Right cardiac atrium (tissue), 5 donors: ENCODE data around the gene LARP4B. TPM values are rescaled to one million over a fixed set of nuclear protein-coding genes. Genes with fewer than 3 reads are reported as not detected.
"Not testable (repeated sequence)": the region's sequence is repeated elsewhere in the genome, so short reads cannot be mapped to it uniquely, and the experiment has no call there.

Source experiments
- ATAC-seq, 2 donors: fragments of 200-7000 bp; cut with Tn5 transposase; one replicate each; pipeline versions ENCODE4 v1.8.0 to v1.9.1; 2020; ENCODE audit warnings: moderate library complexity in 2 of 2, mild to moderate bottlenecking in 1 of 2
- DNase-seq, 3 donors: peaks; one replicate each; pipeline ENCODE4 v3.0.0-alpha.2; 2020
- H3K27ac ChIP-seq: one replicate; pipeline ENCODE4 v1.5.1; 2013; ENCODE audit warnings: mild to moderate bottlenecking, low read length, control low read depth, moderate library complexity
- H3K27me3 ChIP-seq: one replicate; pipeline ENCODE4 v1.6.1; 2013; ENCODE audit not compliant: control insufficient read depth, insufficient read depth
- H3K4me1 ChIP-seq: one replicate; pipeline ENCODE4 v1.6.1; 2013; ENCODE audit warnings: low read length; ENCODE audit not compliant: control insufficient read depth, insufficient read depth
- H3K4me3 ChIP-seq: one replicate; pipeline ENCODE4 v1.5.1; 2013; ENCODE audit warnings: low read length, control low read depth
- H3K9me3 ChIP-seq: one replicate; pipeline ENCODE4 v1.6.1; 2013; ENCODE audit warnings: low read length; ENCODE audit not compliant: control insufficient read depth
- WGBS: extraction: QIAGEN DNeasy Blood & Tissue Kit; methylation state at CpG from one replicate; pipeline ENCODE4 v1.1.7; 2013; 5-methylcytosine and 5-hydroxymethylcytosine counted together
- intact Hi-C, 4 donors: fragments of 100-400 bp; cut with DNase I; formaldehyde crosslinking; loops; one replicate each; pipeline versions ENCODE4 v1.11.0 to v1.14.0; 2022 to 2023
- polyA plus RNA-seq: library from polyadenylated mRNA; stranded (reverse); fragments of 200-250 nt; gene quantifications from one replicate; pipeline ENCODE4 v1.2.3, GENCODE V29; 2013
- total RNA-seq, 4 donors: library from RNA; stranded (reverse); fragmentation: NEBNext Ultra II Directional; extraction: Animal tissue kit (Norgen Biotek cat#: 25700); gene quantifications; one replicate each; pipeline ENCODE4 v1.2.1, GENCODE V29; 2021
- donor health status: healthy with polysubstance abuse.
- donor health status: DM: no; HTN: yes; CAD: no.
- donor health status: DM: no; HTN: no; CAD: no.
- donor health status: DM: no; HTN: yes; CAD: no; lungs with severe emphysema.
- donor health status: DM: yes; HTN: yes; CAD: no.

LARP4B gene
- total and polyA plus RNA-seq, 5 donors: 12.1 to 59.3 (median 49.2) TPM

GRCh38 chr10:943334-944033, 12.0 kb upstream of the LARP4B start:
- no peaks in the 10 kb centered on the region for H3K4me1 ChIP-seq
- DNase-seq (no peak), ATAC-seq (no peak)
- no peaks in the 10 kb centered on the region for H3K27me3 ChIP-seq
- 92% methylated on average over 17 of the region's 17 CpGs for WGBS
- no peaks in the 10 kb centered on the region for H3K9me3 ChIP-seq
- H3K27ac ChIP-seq: no peak overlapping the region
- H3K4me3 ChIP-seq: no peak overlapping the region
- intact Hi-C loops: no loop called here

GRCh38 chr10:938941-939678, 7.6 kb upstream of the LARP4B start:
- no peak for DNase-seq
- Histone ChIP-seq H3K27me3 (no peaks in the 10 kb centered on the region), H3K4me3 (no peak overlapping the region), H3K27ac (no peak overlapping the region), H3K4me1 (no peaks in the 10 kb centered on the region), H3K9me3 (no peaks in the 10 kb centered on the region)
- intact Hi-C loops: loop anchor here in 2 of 4 donors (10.0 kb wide), 2 partner anchors 46 to 254 kb away; partner anchors contain the start of genes DIP2C (in 1 of the 2) and GTPBP4 (in 1 of the 2)
- ATAC-seq: no peak
- WGBS: 82% methylated on average over 10 of the region's 10 CpGs

- Histone ChIP-seq H3K4me1 (peaks cover 1% of the 10 kb centered on the region), H3K9me3 (no peaks in the 10 kb centered on the region), H3K4me3 (no peak overlapping the region), H3K27ac (no peak overlapping the region), H3K27me3 (no peaks in the 10 kb centered on the region)
- no peak for ATAC-seq
- intact Hi-C loops: loop anchor here in 3 of 4 donors (5.0 to 10.0 kb wide), 3 partner anchors 50 to 250 kb away; partner anchors contain the start of genes DIP2C (in 1 of the 3) and GTPBP4 (in 1 of the 3)
- 82% methylated on average over 15 of the region's 15 CpGs for WGBS
- DNase-seq: no peak
These were observed 3.4 kb upstream of the LARP4B start for GRCh38 chr10:934746-935406.

GRCh38 chr10:934165-934564, 2.7 kb upstream of the LARP4B start:
- H3K4me1 ChIP-seq, H3K27ac ChIP-seq, H3K27me3 ChIP-seq, DNase-seq, H3K4me3 ChIP-seq, H3K9me3 ChIP-seq, ATAC-seq: not testable (repeated sequence)
- intact Hi-C loops: loop anchor here in 3 of 4 donors (5.0 to 10.0 kb wide), 3 partner anchors 51 to 249 kb away; partner anchors contain the start of genes DIP2C (in 1 of the 3) and GTPBP4 (in 1 of the 3)
- WGBS: 87% methylated on average over 6 of the region's 6 CpGs

GRCh38 chr10:932589-932988, 1.1 kb upstream of the LARP4B start:
- peak overlapping the region; percentile 99 for H3K4me3 ChIP-seq
- no peak overlapping the region for H3K27ac ChIP-seq
- H3K4me1 ChIP-seq: peaks cover 2% of the 10 kb centered on the region
- 90% methylated on average over 28 of the region's 28 CpGs for WGBS
- intact Hi-C loops: loop anchor here in 3 of 4 donors (5.0 to 10.0 kb wide), 3 partner anchors 52 to 248 kb away; partner anchors contain the start of genes DIP2C (in 1 of the 3) and GTPBP4 (in 1 of the 3)
- no peaks in the 10 kb centered on the region for H3K27me3 ChIP-seq
- no peaks in the 10 kb centered on the region for H3K9me3 ChIP-seq
- DNase-seq (peak; percentile 25 to 77 (median 54)), ATAC-seq (no peak)

- ATAC-seq: peak; percentile 1
- Histone ChIP-seq H3K9me3 (no peaks in the 10 kb centered on the region), H3K27ac (peak overlapping the region; percentile 96), H3K27me3 (no peaks in the 10 kb centered on the region), H3K4me3 (peak overlapping the region; percentile 98), H3K4me1 (peaks cover 7% of the 10 kb centered on the region)
- DNase-seq: peak; percentile 35 to 75 (median 64)
- under 1% methylated on average over 63 of the region's 63 CpGs for WGBS
- intact Hi-C loops: loop anchor here in 3 of 4 donors (5.0 to 10.0 kb wide), 3 partner anchors 54 to 246 kb away; partner anchors contain the start of genes DIP2C (in 1 of the 3) and GTPBP4 (in 1 of the 3)
These were observed 730 bp downstream of the LARP4B start for GRCh38 chr10:930625-931325.

- ATAC-seq: no peak
- 6% methylated on average over 14 of the region's 14 CpGs for WGBS
- no peaks in the 10 kb centered on the region for H3K9me3 ChIP-seq
- no peak for DNase-seq
- H3K4me3 ChIP-seq: peak overlapping the region; percentile 98
- H3K27me3 ChIP-seq: no peaks in the 10 kb centered on the region
- peaks cover 7% of the 10 kb centered on the region for H3K4me1 ChIP-seq
- H3K27ac ChIP-seq: peak overlapping the region; percentile 56
- intact Hi-C loops: loop anchor here in 3 of 4 donors (5.0 to 10.0 kb wide), 3 partner anchors 55 to 245 kb away; partner anchors contain the start of genes DIP2C (in 1 of the 3) and GTPBP4 (in 1 of the 3)
These were observed 1.4 kb downstream of the LARP4B start for GRCh38 chr10:929960-930624.

GRCh38 chr10:927131-927530, 4.4 kb downstream of the LARP4B start:
- no peak for ATAC-seq
- intact Hi-C loops: no loop called here
- Histone ChIP-seq H3K4me3 (no peak overlapping the region), H3K9me3 (no peaks in the 10 kb centered on the region), H3K27ac (no peak overlapping the region), H3K4me1 (peaks cover 7% of the 10 kb centered on the region), H3K27me3 (no peaks in the 10 kb centered on the region)
- 45% methylated on average over 2 of the region's 2 CpGs for WGBS
- DNase-seq: no peak

GRCh38 chr10:926075-926698, 5.3 kb downstream of the LARP4B start:
- no peak overlapping the region for H3K27ac ChIP-seq
- no peaks in the 10 kb centered on the region for H3K9me3 ChIP-seq
- DNase-seq (no peak), ATAC-seq (no peak)
- 68% methylated on average over 4 of the region's 4 CpGs for WGBS
- H3K4me3 ChIP-seq: no peak overlapping the region
- intact Hi-C loops: no loop called here
- peaks cover 7% of the 10 kb centered on the region for H3K4me1 ChIP-seq
- H3K27me3 ChIP-seq: no peaks in the 10 kb centered on the region
